T-helper 2 cell treated with Interferon-gamma antibody and Interleukin-4, amounts not matched to agents 5 μg/mL and 100 μg/mL, for 36 hours (primary cell): ENCODE data around the gene ITPR2.
A peak's percentile ranks its signal among the peaks of the same experiment; 100 is the strongest.

Experiments used
- DNase-seq: peaks from one replicate; pipeline ENCODE4 v3.0.0; 2021; ENCODE audit warnings: low spot score
- H3K27ac Mint-ChIP-seq: one replicate; pipeline ENCODE4 v1.8.0; 2021; ENCODE audit warnings: mild to moderate bottlenecking, mixed read lengths
- H3K27me3 Mint-ChIP-seq: one replicate; pipeline ENCODE4 v1.8.0; 2021; ENCODE audit warnings: low read depth, mixed read lengths
- H3K36me3 Mint-ChIP-seq: one replicate; pipeline ENCODE4 v1.8.0; 2021; ENCODE audit warnings: low read depth, mixed read lengths
- H3K4me1 Mint-ChIP-seq: one replicate; pipeline ENCODE4 v1.8.0; 2021; ENCODE audit warnings: low read depth, mixed read lengths
- H3K4me3 Mint-ChIP-seq: one replicate; pipeline ENCODE4 v1.8.0; 2022; ENCODE audit warnings: mild to moderate bottlenecking, moderate library complexity, mixed read lengths
- H3K9me3 Mint-ChIP-seq: one replicate; pipeline ENCODE4 v1.8.0; 2021; ENCODE audit warnings: mixed read lengths

The ITPR2 gene

GRCh38 chr12:26832822-26833742 is at the start of gene ITPR2:
Gene ITPR2, minus strand, starts transcription at chr12:26833194. Its CDS starts 413 bp downstream, at chr12:26832781.
- peaks cover 7% of the 10 kb centered on the region for H3K36me3 Mint-ChIP-seq
- H3K4me1 Mint-ChIP-seq, result peaks cover 29% of the 10 kb centered on the region
- peak within 1 kb of the TSS; percentile 99 for H3K4me3 Mint-ChIP-seq
- peak; percentile 90 for DNase-seq
- no peaks in the 10 kb centered on the region for H3K27me3 Mint-ChIP-seq
- H3K27ac Mint-ChIP-seq, result peak within 1 kb of the TSS; percentile 97
- H3K9me3 Mint-ChIP-seq, result no peaks in the 10 kb centered on the region

GRCh38 chr12:26880625-26881024 is 47.6 kb upstream of the ITPR2 start:
- Mint-ChIP-seq H3K9me3 (no peaks in the 10 kb centered on the region), H3K27me3 (peaks cover 6% of the 10 kb centered on the region), H3K27ac (no peak overlapping the region), H3K4me3 (no peak overlapping the region), H3K4me1 (peaks cover 4% of the 10 kb centered on the region), H3K36me3 (no peaks in the 10 kb centered on the region)
- DNase-seq, result no peak

GRCh38 chr12:26878661-26879119 is 45.7 kb upstream of the ITPR2 start:
- Mint-ChIP-seq H3K27ac (no peak overlapping the region), H3K4me3 (no peak overlapping the region), H3K27me3 (peaks cover 6% of the 10 kb centered on the region), H3K9me3 (no peaks in the 10 kb centered on the region), H3K4me1 (no peaks in the 10 kb centered on the region), H3K36me3 (no peaks in the 10 kb centered on the region)
- DNase-seq, result no peak

- peaks cover 7% of the 10 kb centered on the region for H3K27me3 Mint-ChIP-seq
- no peak for DNase-seq
- no peaks in the 10 kb centered on the region for H3K9me3 Mint-ChIP-seq
- H3K27ac Mint-ChIP-seq, result no peak overlapping the region
- H3K36me3 Mint-ChIP-seq, result no peaks in the 10 kb centered on the region
- peaks cover 18% of the 10 kb centered on the region for H3K4me1 Mint-ChIP-seq
- H3K4me3 Mint-ChIP-seq, result no peak overlapping the region
These were observed 41.7 kb upstream of the ITPR2 start for GRCh38 chr12:26874501-26875296.

GRCh38 chr12:26872625-26873024 is 39.6 kb upstream of the ITPR2 start:
- Mint-ChIP-seq H3K27me3 (peaks cover 7% of the 10 kb centered on the region), H3K4me3 (no peak overlapping the region), H3K4me1 (peaks cover 21% of the 10 kb centered on the region), H3K27ac (no peak overlapping the region), H3K9me3 (no peaks in the 10 kb centered on the region), H3K36me3 (peaks cover under 1% of the 10 kb centered on the region)
- no peak for DNase-seq

- no peak overlapping the region for H3K4me3 Mint-ChIP-seq
- H3K4me1 Mint-ChIP-seq, result peaks cover 28% of the 10 kb centered on the region
- H3K9me3 Mint-ChIP-seq, result no peaks in the 10 kb centered on the region
- DNase-seq, result no peak
- peaks cover 7% of the 10 kb centered on the region for H3K27me3 Mint-ChIP-seq
- H3K27ac Mint-ChIP-seq, result no peak overlapping the region
- H3K36me3 Mint-ChIP-seq, result peaks cover 2% of the 10 kb centered on the region
These were observed 39.0 kb upstream of the ITPR2 start for GRCh38 chr12:26871985-26872384.

GRCh38 chr12:26870491-26871419 is 37.8 kb upstream of the ITPR2 start:
- Mint-ChIP-seq H3K27me3 (peaks cover 7% of the 10 kb centered on the region), H3K9me3 (no peaks in the 10 kb centered on the region), H3K4me1 (peaks cover 34% of the 10 kb centered on the region), H3K36me3 (peaks cover 2% of the 10 kb centered on the region), H3K27ac (peak overlapping the region; percentile 49), H3K4me3 (no peak overlapping the region)
- no peak for DNase-seq

- no peak overlapping the region for H3K27ac Mint-ChIP-seq
- H3K9me3 Mint-ChIP-seq, result no peaks in the 10 kb centered on the region
- H3K27me3 Mint-ChIP-seq, result peaks cover 7% of the 10 kb centered on the region
- peaks cover 38% of the 10 kb centered on the region for H3K4me1 Mint-ChIP-seq
- DNase-seq, result no peak
- peaks cover 2% of the 10 kb centered on the region for H3K36me3 Mint-ChIP-seq
- H3K4me3 Mint-ChIP-seq, result no peak overlapping the region
These were observed 37.0 kb upstream of the ITPR2 start for GRCh38 chr12:26869908-26870459.

GRCh38 chr12:26869104-26869494 is 36.1 kb upstream of the ITPR2 start:
- peaks cover 2% of the 10 kb centered on the region for H3K36me3 Mint-ChIP-seq
- H3K27ac Mint-ChIP-seq, result no peak overlapping the region
- no peaks in the 10 kb centered on the region for H3K9me3 Mint-ChIP-seq

GRCh38 chr12:26868447-26869103 is 35.6 kb upstream of the ITPR2 start:
- H3K27ac Mint-ChIP-seq, result no peak overlapping the region
- H3K27me3 Mint-ChIP-seq, result peaks cover 7% of the 10 kb centered on the region
- DNase-seq, result no peak
- H3K9me3 Mint-ChIP-seq, result no peaks in the 10 kb centered on the region
- peaks cover 38% of the 10 kb centered on the region for H3K4me1 Mint-ChIP-seq
- peaks cover 2% of the 10 kb centered on the region for H3K36me3 Mint-ChIP-seq
- no peak overlapping the region for H3K4me3 Mint-ChIP-seq

More at GRCh38 chr12:26869104-26869494, 36.1 kb upstream of the ITPR2 start:
- DNase-seq, result no peak
- peaks cover 38% of the 10 kb centered on the region for H3K4me1 Mint-ChIP-seq
- H3K27me3 Mint-ChIP-seq, result peaks cover 7% of the 10 kb centered on the region
- no peak overlapping the region for H3K4me3 Mint-ChIP-seq

GRCh38 chr12:26867080-26867479 is 34.1 kb upstream of the ITPR2 start:
- peak; percentile 13 for DNase-seq
- H3K4me3 Mint-ChIP-seq, result peak overlapping the region; percentile 33
- peak overlapping the region; percentile 60 for H3K27ac Mint-ChIP-seq
- H3K9me3 Mint-ChIP-seq, result no peaks in the 10 kb centered on the region
- H3K27me3 Mint-ChIP-seq, result peaks cover 2% of the 10 kb centered on the region
- H3K36me3 Mint-ChIP-seq, result peaks cover 2% of the 10 kb centered on the region
- H3K4me1 Mint-ChIP-seq, result peaks cover 31% of the 10 kb centered on the region

GRCh38 chr12:26863515-26863914 is 30.5 kb upstream of the ITPR2 start:
- H3K4me1 Mint-ChIP-seq, result peaks cover 20% of the 10 kb centered on the region
- no peak overlapping the region for H3K4me3 Mint-ChIP-seq
- DNase-seq, result no peak
- H3K9me3 Mint-ChIP-seq, result no peaks in the 10 kb centered on the region
- peaks cover 2% of the 10 kb centered on the region for H3K36me3 Mint-ChIP-seq
- H3K27ac Mint-ChIP-seq, result no peak overlapping the region
- H3K27me3 Mint-ChIP-seq, result peaks cover 11% of the 10 kb centered on the region
